ENCODE measurements around the gene ATP6V1C2.

- TF ChIP-seq POLR2A (IDR thresholded peaks at IDR 0.05; ENCODE audit: low read depth, low read length) (no peak), POLR2AphosphoS5 (IDR thresholded peaks at IDR 0.05; ENCODE audit: low read depth, low read length) (no peak), TAF1 (IDR thresholded peaks at IDR 0.05; ENCODE audit: borderline replicate concordance, low read depth, low read length) (no peak)
Measured at GRCh38 chr2:10826625-10827024, 105.2 kb downstream of the ATP6V1C2 start.

Data from GM12892 (cell line).